ENCODE results near the gene MTUS2. TPM values are rescaled to one million over a fixed set of nuclear protein-coding genes. Genes with fewer than 3 reads are reported as not detected.

Gene MTUS2
- total and polyA plus RNA-seq, 2 donors (not counting 3 experiments of a cell fraction or from before 2014, with no cell fraction given): not detected

DNA sequence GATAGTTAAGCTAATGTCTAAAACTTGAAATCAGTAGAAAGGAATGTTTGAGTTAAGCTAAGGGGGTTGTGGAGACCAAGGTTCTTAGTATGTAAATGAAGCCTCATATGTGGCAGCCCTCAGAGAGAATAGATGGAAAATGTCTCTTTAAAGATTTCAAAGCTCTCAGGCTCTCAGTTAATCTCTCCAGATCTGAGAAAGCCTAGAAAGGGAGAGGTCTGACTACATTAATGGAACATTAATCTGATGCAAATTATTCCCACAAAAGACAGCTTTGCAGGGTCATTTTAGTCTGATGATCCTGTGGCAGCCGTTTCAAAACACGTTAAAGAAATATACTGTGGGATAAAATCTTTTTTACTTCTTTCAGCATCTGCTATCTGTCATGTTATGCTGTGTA is 508.4 kb downstream of the MTUS2 start:
- no peak overlapping the region for H3K27ac ChIP-seq (ENCODE audit: insufficient read depth, low read depth, low read length)
- H3K4me2 ChIP-seq (ENCODE audit: insufficient read depth, low read length): no peak overlapping the region
- no peak overlapping the region for H3K4me3 ChIP-seq (replicated peaks in 1 of 3; ENCODE audit: insufficient read depth in 1 of 3, low read depth in 1 of 3, low read length in 3 of 3)
- no peaks in the 10 kb centered on the region for H4K20me1 ChIP-seq (replicated peaks; ENCODE audit: control insufficient read depth, extremely low read depth, insufficient read depth, low read length)
- no peak overlapping the region for H3K9ac ChIP-seq (replicated peaks; ENCODE audit: extremely low read depth, insufficient read depth, low read length)
- intact Hi-C loops (cut with micrococcal nuclease): no loop called here
- FAIRE-seq: no peak
- no peaks in the 10 kb centered on the region for H3K27me3 ChIP-seq (ENCODE audit: control insufficient read depth in 2 of 2, insufficient read depth in 2 of 2, low read length in 2 of 2)
- no peaks in the 10 kb centered on the region for H3K36me3 ChIP-seq (ENCODE audit: control insufficient read depth in 2 of 2, extremely low read depth in 1 of 2, insufficient read depth in 2 of 2, low read length in 2 of 2)
- no peaks in the 10 kb centered on the region for H3K4me1 ChIP-seq (ENCODE audit: control insufficient read depth, extremely low read depth, insufficient read depth, low read length)
- H3K79me2 ChIP-seq (ENCODE audit: control insufficient read depth, insufficient read depth, low read length): no peaks in the 10 kb centered on the region
- BruUV-seq (replicated peaks): no TSS peak
- TF ChIP-seq, protein P1, sequence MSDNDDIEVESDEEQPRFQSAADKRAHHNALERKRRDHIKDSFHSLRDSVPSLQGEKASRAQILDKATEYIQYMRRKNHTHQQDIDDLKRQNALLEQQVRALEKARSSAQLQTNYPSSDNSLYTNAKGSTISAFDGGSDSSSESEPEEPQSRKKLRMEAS (IDR thresholded peaks at IDR 0.05; ENCODE audit: insufficient read depth, insufficient read length): no peak
- TF ChIP-seq GATA2 (IDR thresholded peaks at IDR 0.05; ENCODE audit: insufficient read depth, insufficient read length, low read depth, low read length): no peak
- TF ChIP-seq EZH2 (IDR thresholded peaks at IDR 0.05; ENCODE audit: borderline replicate concordance, low read depth, low read length, severe bottlenecking): no peak
- TF ChIP-seq, protein P2, sequence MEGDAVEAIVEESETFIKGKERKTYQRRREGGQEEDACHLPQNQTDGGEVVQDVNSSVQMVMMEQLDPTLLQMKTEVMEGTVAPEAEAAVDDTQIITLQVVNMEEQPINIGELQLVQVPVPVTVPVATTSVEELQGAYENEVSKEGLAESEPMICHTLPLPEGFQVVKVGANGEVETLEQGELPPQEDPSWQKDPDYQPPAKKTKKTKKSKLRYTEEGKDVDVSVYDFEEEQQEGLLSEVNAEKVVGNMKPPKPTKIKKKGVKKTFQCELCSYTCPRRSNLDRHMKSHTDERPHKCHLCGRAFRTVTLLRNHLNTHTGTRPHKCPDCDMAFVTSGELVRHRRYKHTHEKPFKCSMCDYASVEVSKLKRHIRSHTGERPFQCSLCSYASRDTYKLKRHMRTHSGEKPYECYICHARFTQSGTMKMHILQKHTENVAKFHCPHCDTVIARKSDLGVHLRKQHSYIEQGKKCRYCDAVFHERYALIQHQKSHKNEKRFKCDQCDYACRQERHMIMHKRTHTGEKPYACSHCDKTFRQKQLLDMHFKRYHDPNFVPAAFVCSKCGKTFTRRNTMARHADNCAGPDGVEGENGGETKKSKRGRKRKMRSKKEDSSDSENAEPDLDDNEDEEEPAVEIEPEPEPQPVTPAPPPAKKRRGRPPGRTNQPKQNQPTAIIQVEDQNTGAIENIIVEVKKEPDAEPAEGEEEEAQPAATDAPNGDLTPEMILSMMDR (IDR thresholded peaks at IDR 0.05; ENCODE audit: extremely low read depth in 1 of 2, insufficient read depth in 1 of 2, low read depth in 1 of 2, low read length in 2 of 2): no peak
- no peak for TF ChIP-seq POLR2A (IDR thresholded peaks at IDR 0.05; ENCODE audit: low read depth, low read length)
- no peaks in the 10 kb centered on the region for H3K9me3 ChIP-seq (replicated peaks; ENCODE audit: control insufficient read depth, insufficient read depth, low read length)
- dilution Hi-C loops (cut with MboI; ENCODE audit: extremely low pct_ligation_motif_present, low sequenced_read_pairs): no loop called here
- H2AFZ ChIP-seq (ENCODE audit: low read depth, low read length): no peak overlapping the region
- ChIA-PET CTCF (no interaction called here), POLR2A (no interaction called here)
- H3K9me1 ChIP-seq (replicated peaks; ENCODE audit: control insufficient read depth, extremely low read depth, insufficient read depth, low read length): no peaks in the 10 kb centered on the region
- no peak for DNase-seq (ENCODE audit: low read depth, low spot score)

- no peaks in the 10 kb centered on the region for H3K9me3 ChIP-seq (replicated peaks; ENCODE audit: control insufficient read depth, insufficient read depth, low read length)
- no peak overlapping the region for H3K4me2 ChIP-seq (ENCODE audit: insufficient read depth, low read length)
- no peaks in the 10 kb centered on the region for H3K79me2 ChIP-seq (ENCODE audit: control insufficient read depth, insufficient read depth, low read length)
- no TSS peak for BruUV-seq (replicated peaks)
- no peak overlapping the region for H3K9ac ChIP-seq (replicated peaks; ENCODE audit: extremely low read depth, insufficient read depth, low read length)
- dilution Hi-C loops (cut with MboI; ENCODE audit: extremely low pct_ligation_motif_present, low sequenced_read_pairs) (no loop called here), intact Hi-C loops (cut with micrococcal nuclease) (no loop called here)
- no peak for DNase-seq (ENCODE audit: low read depth, low spot score)
- no peak overlapping the region for H3K27ac ChIP-seq (ENCODE audit: insufficient read depth, low read depth, low read length)
- no peak overlapping the region for H2AFZ ChIP-seq (ENCODE audit: low read depth, low read length)
- POLR2A ChIA-PET: no interaction called here
- CTCF ChIA-PET: no interaction called here
- H3K9me1 ChIP-seq (replicated peaks; ENCODE audit: control insufficient read depth, extremely low read depth, insufficient read depth, low read length): no peaks in the 10 kb centered on the region
- H4K20me1 ChIP-seq (replicated peaks; ENCODE audit: control insufficient read depth, extremely low read depth, insufficient read depth, low read length): no peaks in the 10 kb centered on the region
- no peaks in the 10 kb centered on the region for H3K36me3 ChIP-seq (ENCODE audit: control insufficient read depth in 2 of 2, extremely low read depth in 1 of 2, insufficient read depth in 2 of 2, low read length in 2 of 2)
- H3K4me3 ChIP-seq (replicated peaks in 1 of 3; ENCODE audit: insufficient read depth in 1 of 3, low read depth in 1 of 3, low read length in 3 of 3): no peak overlapping the region
- no peaks in the 10 kb centered on the region for H3K4me1 ChIP-seq (ENCODE audit: control insufficient read depth, extremely low read depth, insufficient read depth, low read length)
- no peaks in the 10 kb centered on the region for H3K27me3 ChIP-seq (ENCODE audit: control insufficient read depth in 2 of 2, insufficient read depth in 2 of 2, low read length in 2 of 2)
- no peak for TF ChIP-seq GATA2 (IDR thresholded peaks at IDR 0.05; ENCODE audit: insufficient read depth, insufficient read length, low read depth, low read length)
- TF ChIP-seq MYC (IDR thresholded peaks at IDR 0.05; ENCODE audit: low read depth, low read length): no peak
- no peak for TF ChIP-seq FOS (IDR thresholded peaks at IDR 0.05; ENCODE audit: borderline replicate concordance, insufficient read depth, low read length)
- TF ChIP-seq, protein P2 (IDR thresholded peaks at IDR 0.05; ENCODE audit: extremely low read depth in 1 of 2, insufficient read depth in 1 of 2, low read depth in 1 of 2, low read length in 2 of 2): no peak
- TF ChIP-seq POLR2A (IDR thresholded peaks at IDR 0.05; ENCODE audit: low read depth, low read length): no peak
- no peak for TF ChIP-seq JUN (IDR thresholded peaks at IDR 0.05; ENCODE audit: borderline replicate concordance, insufficient read depth, insufficient read length, low read depth)
- no peak for TF ChIP-seq EZH2 (IDR thresholded peaks at IDR 0.05; ENCODE audit: borderline replicate concordance, low read depth, low read length, severe bottlenecking)
- TF ChIP-seq POLR2AphosphoS5 (IDR thresholded peaks at IDR 0.05; ENCODE audit: insufficient read depth, low read depth, low read length): no peak
- TF ChIP-seq, protein P1 (IDR thresholded peaks at IDR 0.05; ENCODE audit: insufficient read depth, insufficient read length): no peak
- no peak for FAIRE-seq
Observed at GRCh38 chr13:29336356-29336755, 516.2 kb downstream of the MTUS2 start.
